ENCODE data around the gene NUDC. TPM values are rescaled to one million over a fixed set of nuclear protein-coding genes. Genes with fewer than 3 reads are reported as not detected.
"Not testable (repeated sequence)": the region's sequence is repeated elsewhere in the genome, so short reads cannot be mapped to it uniquely, and the experiment has no call there.

The NUDC gene
- polyA plus RNA-seq, 1 donor, result 54.8 TPM

GRCh38 chr1:26911399-26912146 lies 10.0 kb upstream of the NUDC start:
- DNase-seq, result no peak

- no peak for DNase-seq
These were observed 9.4 kb upstream of the NUDC start for GRCh38 chr1:26912147-26912490.

- DNase-seq, result no peak
These were observed 8.2 kb upstream of the NUDC start for GRCh38 chr1:26913389-26913753.

- DNase-seq, result no peak
These were observed 7.6 kb upstream of the NUDC start, which contains the start of gene NR0B2 for GRCh38 chr1:26913754-26914619. TSS of gene NR0B2 (minus strand) at chr1:26913975. CDS start at chr1:26913940, 35 bp downstream.

- no peak for DNase-seq
These were observed 6.2 kb upstream of the NUDC start for GRCh38 chr1:26915204-26915842.

- no peak for DNase-seq
These were observed 410 bp upstream of the NUDC start for GRCh38 chr1:26921126-26921539.

GRCh38 chr1:26922431-26922729 lies 837 bp downstream of the NUDC start:
- DNase-seq, result no peak

GRCh38 chr1:26922901-26923300 lies 1.4 kb downstream of the NUDC start:
- no peak for DNase-seq

- no peak for DNase-seq
These were observed 2.2 kb downstream of the NUDC start for GRCh38 chr1:26923711-26924110.

- no peak for DNase-seq
These were observed 11.0 kb downstream of the NUDC start for GRCh38 chr1:26932531-26932930.

GRCh38 chr1:26936823-26937222 lies 15.3 kb downstream of the NUDC start:
- no peak for DNase-seq

- no peak for DNase-seq
These were observed 16.6 kb downstream of the NUDC start for GRCh38 chr1:26938004-26938658.

- DNase-seq, result no peak
These were observed 17.1 kb downstream of the NUDC start for GRCh38 chr1:26938659-26939025.

- DNase-seq, result no peak
These were observed 19.8 kb downstream of the NUDC start for GRCh38 chr1:26941311-26941710.

GRCh38 chr1:26942656-26943055 lies 21.1 kb downstream of the NUDC start:
- no peak for DNase-seq

GRCh38 chr1:26945138-26945537 lies 23.6 kb downstream of the NUDC start:
- DNase-seq, result no peak

GRCh38 chr1:26945728-26946127 lies 24.2 kb downstream of the NUDC start:
- DNase-seq, result no peak

GRCh38 chr1:26946270-26946669 lies 24.7 kb downstream of the NUDC start:
- DNase-seq, result no peak

GRCh38 chr1:26948725-26949057 lies 27.1 kb downstream of the NUDC start:
- not testable (repeated sequence) for DNase-seq

GRCh38 chr1:26949266-26949925 lies 27.9 kb downstream of the NUDC start:
- DNase-seq, result no peak

- no peak for DNase-seq
These were observed 28.4 kb downstream of the NUDC start for GRCh38 chr1:26949926-26950319.

GRCh38 chr1:26950602-26951001 lies 29.1 kb downstream of the NUDC start:
- no peak for DNase-seq

- no peak for DNase-seq
These were observed 29.7 kb downstream of the NUDC start for GRCh38 chr1:26951216-26951615.
